Dermis lymphatic vessel endothelial cell (primary cell): ENCODE results near the gene HSD3B1. TPM values are rescaled to one million over a fixed set of nuclear protein-coding genes. Genes with fewer than 3 reads are reported as not detected.

Experiments
- total RNA-seq: library from RNA; depleted of rRNA; stranded (reverse); fragments of >200 nt; gene quantifications from 2 replicates; pipeline ENCODE4 v1.2.1, GENCODE V29; 2014

HSD3B1 gene
- not detected in 2 replicates for total RNA-seq

DNA sequence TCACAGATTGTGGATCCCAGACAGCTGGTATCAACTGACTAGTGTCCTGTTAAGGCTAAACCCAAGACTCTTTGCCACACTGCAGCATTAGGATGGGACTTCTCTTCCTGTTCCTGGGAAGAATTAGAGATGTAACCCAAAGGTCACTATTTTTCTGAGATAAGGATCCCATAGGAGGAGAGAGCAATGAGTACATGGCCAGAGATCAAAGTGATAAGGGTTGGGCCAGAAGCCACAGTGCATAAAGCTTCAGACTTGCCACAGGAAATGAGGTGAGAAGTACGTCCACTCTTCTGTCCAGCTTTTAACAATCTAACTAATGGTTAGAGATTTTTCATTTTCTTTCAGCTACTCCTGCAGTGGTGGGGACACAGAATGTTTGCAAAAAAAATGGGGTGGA is at the start of gene HSD3B1:
TSS of gene HSD3B1 (plus strand) at position 270 of the 400 bp plus-strand sequence. CDS start 267 bp downstream, outside the sequence.

Other genes starting within 250 kb of the HSD3B1 start
- gene HAO2, start 138.4 kb upstream of the HSD3B1 start, total RNA-seq, result not detected in 2 replicates
- not detected in 2 replicates for gene HSD3B2, start 92.1 kb upstream of the HSD3B1 start, total RNA-seq
- gene ZNF697, start 141.1 kb downstream of the HSD3B1 start, total RNA-seq, result 19.0 and 19.8 TPM in 2 replicates
- 0.95 and 4.2 TPM in 2 replicates for gene PHGDH, start 204.7 kb downstream of the HSD3B1 start, total RNA-seq